IPS-18a (cell line): Measurements from ENCODE around the gene ABCB9.

ENCODE experiments used
- H3K27ac ChIP-seq: one replicate; pipeline ENCODE4 v1.5.1; 2013; ENCODE audit warnings: low read length
- H3K27me3 ChIP-seq: one replicate; pipeline ENCODE4 v1.6.1; 2013; ENCODE audit warnings: mild to moderate bottlenecking, low read length; ENCODE audit not compliant: control insufficient read depth, insufficient read depth
- H3K36me3 ChIP-seq: one replicate; pipeline ENCODE4 v1.6.1; 2013; ENCODE audit warnings: low read depth, low read length; ENCODE audit not compliant: control insufficient read depth
- H3K4me1 ChIP-seq: one replicate; pipeline ENCODE4 v1.6.1; 2013; ENCODE audit warnings: low read depth, low read length; ENCODE audit not compliant: control insufficient read depth
- H3K4me3 ChIP-seq: one replicate; pipeline ENCODE4 v1.5.1; 2013; ENCODE audit warnings: low read length
- H3K9ac ChIP-seq: one replicate; pipeline ENCODE4 v1.6.1; 2013; ENCODE audit warnings: mild to moderate bottlenecking, low read length, moderate library complexity
- H3K9me3 ChIP-seq: one replicate; pipeline ENCODE4 v1.6.1; 2013; ENCODE audit warnings: low read depth, low read length; ENCODE audit not compliant: control insufficient read depth

ABCB9 gene

DNA sequence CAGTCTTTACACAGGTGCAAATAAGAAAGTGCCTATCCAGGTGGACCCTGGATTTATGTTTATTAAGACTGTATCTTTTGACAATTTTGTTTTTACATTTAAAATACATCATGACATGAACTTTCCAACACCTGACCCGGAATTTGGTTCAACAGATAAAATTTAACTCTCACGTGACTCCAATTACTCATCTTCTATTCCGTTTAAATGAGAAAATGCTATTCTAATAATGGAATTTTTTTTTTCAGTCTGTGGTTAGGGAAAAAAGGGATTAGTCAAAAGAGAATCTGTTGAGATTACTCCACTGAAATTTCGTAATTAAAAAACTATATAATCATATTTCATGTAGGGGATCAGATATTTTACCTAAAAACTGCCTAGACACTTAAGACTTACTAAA, 81.4 kb downstream of the ABCB9 start:
- H3K9me3 ChIP-seq, result no peaks in the 10 kb centered on the region
- peaks cover 15% of the 10 kb centered on the region for H3K4me1 ChIP-seq
- no peak overlapping the region for H3K4me3 ChIP-seq
- H3K27me3 ChIP-seq, result peaks cover 62% of the 10 kb centered on the region
- no peaks in the 10 kb centered on the region for H3K36me3 ChIP-seq
- no peak overlapping the region for H3K9ac ChIP-seq
- no peak overlapping the region for H3K27ac ChIP-seq

GRCh38 chr12:122884091-122884826, 82.0 kb downstream of the ABCB9 start:
- peaks cover 15% of the 10 kb centered on the region for H3K4me1 ChIP-seq
- peaks cover 68% of the 10 kb centered on the region for H3K27me3 ChIP-seq
- no peak overlapping the region for H3K27ac ChIP-seq

GRCh38 chr12:122882908-122883558, 83.2 kb downstream of the ABCB9 start:
- Histone ChIP-seq H3K36me3 (no peaks in the 10 kb centered on the region), H3K4me3 (no peak overlapping the region), H3K4me1 (peaks cover 9% of the 10 kb centered on the region), H3K9me3 (no peaks in the 10 kb centered on the region), H3K27ac (no peak overlapping the region), H3K27me3 (peaks cover 71% of the 10 kb centered on the region), H3K9ac (no peak overlapping the region)

More at GRCh38 chr12:122884091-122884826, 82.0 kb downstream of the ABCB9 start:
- Histone ChIP-seq H3K9me3 (no peaks in the 10 kb centered on the region), H3K9ac (no peak overlapping the region), H3K36me3 (no peaks in the 10 kb centered on the region), H3K4me3 (no peak overlapping the region)

DNA sequence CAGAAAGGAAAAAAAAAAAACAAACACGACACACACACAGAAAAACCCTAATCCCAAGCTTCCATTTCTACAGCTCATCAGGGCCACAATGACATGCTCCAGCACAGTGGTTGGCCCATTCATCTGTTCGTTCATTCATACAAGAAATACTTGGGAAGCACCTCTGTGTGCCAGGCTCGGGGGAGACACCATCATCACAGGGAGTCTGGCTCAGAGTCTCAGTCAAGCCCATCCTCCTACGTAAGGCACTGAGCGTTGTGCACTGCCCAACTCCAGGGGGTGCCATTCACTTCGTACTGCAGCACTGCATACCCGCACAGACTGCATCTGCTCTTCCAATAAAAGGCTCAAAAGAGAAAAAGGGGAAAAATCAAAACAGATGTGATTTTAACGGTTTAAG, 85.6 kb downstream of the ABCB9 start:
- H3K36me3 ChIP-seq, result no peaks in the 10 kb centered on the region
- peaks cover 12% of the 10 kb centered on the region for H3K4me1 ChIP-seq
- H3K9ac ChIP-seq, result no peak overlapping the region
- H3K27me3 ChIP-seq, result peaks cover 78% of the 10 kb centered on the region
- no peak overlapping the region for H3K27ac ChIP-seq
- H3K9me3 ChIP-seq, result no peaks in the 10 kb centered on the region
- H3K4me3 ChIP-seq, result no peak overlapping the region

DNA sequence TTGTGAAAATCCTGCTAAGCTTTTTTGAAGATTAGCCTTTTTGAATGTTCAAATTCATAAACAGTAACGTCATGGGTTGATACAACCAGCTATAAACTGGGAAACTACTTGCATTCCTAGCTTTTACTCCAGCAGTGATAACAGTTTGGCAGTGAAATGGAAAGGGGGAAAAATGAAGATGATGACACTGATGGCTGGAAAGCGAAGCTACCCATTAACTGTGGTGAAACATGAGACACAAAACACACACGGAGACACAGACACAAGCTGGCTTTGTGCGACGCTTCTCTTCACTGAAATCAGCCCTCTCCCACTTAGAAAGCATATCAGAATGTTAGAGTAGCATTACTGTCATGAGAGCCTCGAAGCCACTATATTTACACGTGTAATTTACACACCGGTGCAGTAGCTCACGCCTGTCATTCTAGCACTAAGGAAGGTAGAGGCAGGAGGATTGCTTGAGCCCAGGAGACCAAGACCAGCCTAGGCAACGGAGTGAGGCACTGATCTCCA, 86.1 kb downstream of the ABCB9 start:
- Histone ChIP-seq H3K27me3 (peaks cover 82% of the 10 kb centered on the region), H3K27ac (no peak overlapping the region), H3K36me3 (no peaks in the 10 kb centered on the region), H3K4me3 (no peak overlapping the region), H3K4me1 (peaks cover 16% of the 10 kb centered on the region), H3K9me3 (no peaks in the 10 kb centered on the region), H3K9ac (no peak overlapping the region)
